HepG2 (cell line): ENCODE data around the gene LGALS1. TPM values are rescaled to one million over a fixed set of nuclear protein-coding genes. Genes with fewer than 3 reads are reported as not detected.

Experiments used
- ELF4 ChIP-seq: sonication (generic); formaldehyde crosslinking; IDR thresholded peaks from 2 replicates; pipeline ENCODE4 v1.5.0; 2020; ENCODE audit warnings: missing genetic modification reagents, mild to moderate bottlenecking, moderate library complexity, borderline replicate concordance
- IKZF1 ChIP-seq: fragments of 450-650 bp; IDR thresholded peaks from 2 replicates; pipeline ENCODE4 v1.7.1; 2016
- KMT2B ChIP-seq: IDR thresholded peaks from 2 replicates; pipeline ENCODE4 v1.6.1; 2016; ENCODE audit warnings: missing genetic modification reagents, missing compliant biosample characterization
- MTF1 ChIP-seq: sonication (generic); formaldehyde crosslinking; IDR thresholded peaks from 2 replicates; pipeline ENCODE4 v1.5.0; 2020; ENCODE audit warnings: missing genetic modification reagents
- NFYC ChIP-seq: IDR thresholded peaks from 2 replicates; pipeline ENCODE4 v1.6.1; 2016; ENCODE audit warnings: missing genetic modification reagents, missing compliant biosample characterization
- SYNCRIP ChIP-seq: fragments of 200-400 bp; formaldehyde crosslinking; IDR thresholded peaks from 2 replicates; pipeline ENCODE4 v1.6.1; 2018; ENCODE audit warnings: mild to moderate bottlenecking, low read depth, low read length; ENCODE audit not compliant: insufficient read depth
- ZFP36 ChIP-seq: fragments of 150-350 bp; IDR thresholded peaks from 2 replicates; pipeline ENCODE4 v1.6.1; 2018; ENCODE audit warnings: borderline replicate concordance, low read length, low read depth; ENCODE audit not compliant: partially characterized antibody
- ZFP36L2 ChIP-seq: sonication (generic); formaldehyde crosslinking; IDR thresholded peaks from 2 replicates; pipeline ENCODE4 v1.4.0; 2020; ENCODE audit warnings: missing genetic modification reagents
- ZNF160 ChIP-seq: sonication (generic); formaldehyde crosslinking; IDR thresholded peaks from 2 replicates; pipeline ENCODE4 v1.8.0; 2022; ENCODE audit warnings: mild to moderate bottlenecking, inconsistent platforms, missing genetic modification reagents
- ZNF547 ChIP-seq: sonication (generic); formaldehyde crosslinking; IDR thresholded peaks from 2 replicates; pipeline ENCODE4 v1.5.1; 2020; ENCODE audit warnings: mild to moderate bottlenecking, missing genetic modification reagents
- ZSCAN22 ChIP-seq: sonication (generic); formaldehyde crosslinking; IDR thresholded peaks from 2 replicates; pipeline ENCODE4 v1.4.0; 2020; ENCODE audit warnings: mild to moderate bottlenecking, missing genetic modification reagents
- ZSCAN29 ChIP-seq: sonication (generic); formaldehyde crosslinking; conservative IDR thresholded peaks from 2 replicates; pipeline ENCODE4 v1.4.0; 2020; ENCODE audit warnings: mild to moderate bottlenecking, missing genetic modification reagents
- ZZZ3 ChIP-seq: sonication (generic); formaldehyde crosslinking; IDR thresholded peaks from 2 replicates; pipeline ENCODE4 v1.4.0; 2020; ENCODE audit warnings: missing genetic modification reagents, mild to moderate bottlenecking, borderline replicate concordance
- polyA plus RNA-seq, 8 experiments: library from polyadenylated mRNA; depleted of rRNA in 3 of 8; stranded (reverse) in 7 of 8; unstranded in 1 of 8; fragments of >200 nt; fragmentation: Illumina TruSeq in 4 of 8; extraction: Trizol in 4 of 8; gene quantifications; 2 replicates each; pipeline versions ENCODE4 v1.2.1 to v1.2.3, GENCODE V29; 2011 to 2016; ENCODE audit warnings: low read depth in 4 of 8, missing spikeins in 1 of 8, mixed read lengths in 1 of 8; ENCODE audit not compliant: insufficient read depth in 1 of 8
- total RNA-seq, 5 experiments: library from RNA; depleted of rRNA; stranded (reverse); fragments of >200 nt; fragmentation: Illumina TruSeq; extraction: Trizol; gene quantifications; 2 replicates each; pipeline ENCODE4 v1.2.3, GENCODE V29; 2016; ENCODE audit warnings: low read depth in 1 of 5
- TF ChIP-seq, protein P1 (sequence below): sonication (generic); formaldehyde crosslinking; IDR thresholded peaks from 2 replicates; pipeline ENCODE4 v1.8.1; 2023; ENCODE audit warnings: mild to moderate bottlenecking, missing genetic modification reagents
- TF ChIP-seq, protein P2 (sequence below): sonication (generic); formaldehyde crosslinking; IDR thresholded peaks from 2 replicates; pipeline ENCODE4 v1.8.0; 2022; ENCODE audit warnings: missing genetic modification reagents, mild to moderate bottlenecking, borderline replicate concordance
- TF ChIP-seq, protein P3 (sequence below): sonication (generic); formaldehyde crosslinking; IDR thresholded peaks from 2 replicates; pipeline ENCODE4 v1.5.0; 2020; ENCODE audit warnings: mild to moderate bottlenecking, missing genetic modification reagents, borderline replicate concordance
- TF ChIP-seq, protein P4 (sequence below): fragments of 450-650 bp; IDR thresholded peaks from 2 replicates; pipeline ENCODE4 v1.6.1; 2017; ENCODE audit warnings: mild to moderate bottlenecking
- TF ChIP-seq, protein P5 (sequence below): sonication (generic); formaldehyde crosslinking; IDR thresholded peaks from 2 replicates; pipeline ENCODE4 v1.5.0; 2020; ENCODE audit warnings: mild to moderate bottlenecking, missing genetic modification reagents

LGALS1 gene
- total and polyA plus RNA-seq, 2 of the 13 experiments (the other 11 are each of a cell fraction or from before 2014, with no cell fraction given) = 103 to 858 TPM

DNA sequence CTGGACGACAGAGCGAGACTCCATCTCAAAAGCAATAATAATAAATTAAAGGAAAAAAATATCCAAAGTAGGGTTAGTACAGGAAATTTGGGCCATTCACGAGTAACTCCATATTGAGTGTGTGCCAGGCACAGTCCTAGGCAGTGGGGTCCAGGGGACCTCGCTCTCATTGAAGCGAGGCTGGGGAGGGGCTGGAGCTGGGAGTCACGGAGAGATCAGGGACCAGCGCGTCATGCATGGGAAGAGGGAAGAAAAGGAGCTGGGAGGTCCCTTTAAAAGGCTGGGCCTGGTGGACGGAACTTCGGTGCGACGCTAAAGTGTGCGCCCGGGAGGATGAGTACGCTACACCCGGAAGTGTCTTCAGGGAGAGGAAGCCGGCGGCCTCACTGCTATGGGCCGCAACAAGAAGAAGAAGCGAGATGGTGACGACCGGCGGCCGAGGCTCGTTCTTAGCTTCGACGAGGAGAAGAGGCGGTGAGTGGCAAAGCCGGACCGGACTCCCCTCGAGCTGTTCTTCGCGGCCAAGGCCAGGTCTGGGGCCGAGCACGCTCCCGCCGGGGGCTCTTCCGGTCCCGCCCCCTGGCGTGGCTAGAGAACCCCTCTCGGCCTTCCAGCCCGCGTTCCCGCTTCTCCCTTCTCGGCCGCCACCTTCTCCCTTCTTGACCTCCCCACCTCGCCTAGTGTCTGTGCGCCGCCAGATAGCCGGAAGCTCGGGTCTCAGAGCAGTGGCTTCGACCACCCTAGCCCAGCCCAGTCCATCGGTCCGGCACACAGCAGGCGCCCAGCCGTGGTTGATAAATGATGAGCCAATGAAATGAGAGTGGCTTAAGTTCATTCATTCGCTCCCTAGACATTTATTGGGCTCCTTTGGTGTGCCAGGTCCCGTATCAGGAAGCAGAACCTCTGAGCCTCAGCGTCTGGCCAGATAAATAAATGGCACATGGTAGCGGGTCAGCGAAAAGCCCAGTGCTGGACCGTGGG is 10.9 kb downstream of the LGALS1 start, which contains the start of gene NOL12 (continued):
- TF ChIP-seq, protein P1, sequence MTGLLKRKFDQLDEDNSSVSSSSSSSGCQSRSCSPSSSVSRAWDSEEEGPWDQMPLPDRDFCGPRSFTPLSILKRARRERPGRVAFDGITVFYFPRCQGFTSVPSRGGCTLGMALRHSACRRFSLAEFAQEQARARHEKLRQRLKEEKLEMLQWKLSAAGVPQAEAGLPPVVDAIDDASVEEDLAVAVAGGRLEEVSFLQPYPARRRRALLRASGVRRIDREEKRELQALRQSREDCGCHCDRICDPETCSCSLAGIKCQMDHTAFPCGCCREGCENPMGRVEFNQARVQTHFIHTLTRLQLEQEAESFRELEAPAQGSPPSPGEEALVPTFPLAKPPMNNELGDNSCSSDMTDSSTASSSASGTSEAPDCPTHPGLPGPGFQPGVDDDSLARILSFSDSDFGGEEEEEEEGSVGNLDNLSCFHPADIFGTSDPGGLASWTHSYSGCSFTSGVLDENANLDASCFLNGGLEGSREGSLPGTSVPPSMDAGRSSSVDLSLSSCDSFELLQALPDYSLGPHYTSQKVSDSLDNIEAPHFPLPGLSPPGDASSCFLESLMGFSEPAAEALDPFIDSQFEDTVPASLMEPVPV = peak; percentile 63; the same call in 1 of the 2 replicates
- TF ChIP-seq NFYC (no peak; the same call in 1 of the 2 replicates), ZSCAN22 (CRISPR knock-in tag) (no peak), MTF1 (CRISPR knock-in tag) (no peak), IKZF1 (no peak), ZNF160 (CRISPR knock-in tag) (no peak), ZFP36L2 (CRISPR knock-in tag) (no peak), ZFP36 (no peak), ZZZ3 (CRISPR knock-in tag) (no peak; the same call in 1 of the 2 replicates), ELF4 (peak; percentile 90; the same call in 1 of the 2 replicates), ZNF547 (CRISPR knock-in tag) (peak; percentile 82; the same call in 1 of the 2 replicates), ZSCAN29 (CRISPR knock-in tag) (0 out of 2 replicates have a peak, but pooled peaks have one; percentile 52), SYNCRIP (no peak), KMT2B (peak; percentile 78)
- TF ChIP-seq, protein P2, sequence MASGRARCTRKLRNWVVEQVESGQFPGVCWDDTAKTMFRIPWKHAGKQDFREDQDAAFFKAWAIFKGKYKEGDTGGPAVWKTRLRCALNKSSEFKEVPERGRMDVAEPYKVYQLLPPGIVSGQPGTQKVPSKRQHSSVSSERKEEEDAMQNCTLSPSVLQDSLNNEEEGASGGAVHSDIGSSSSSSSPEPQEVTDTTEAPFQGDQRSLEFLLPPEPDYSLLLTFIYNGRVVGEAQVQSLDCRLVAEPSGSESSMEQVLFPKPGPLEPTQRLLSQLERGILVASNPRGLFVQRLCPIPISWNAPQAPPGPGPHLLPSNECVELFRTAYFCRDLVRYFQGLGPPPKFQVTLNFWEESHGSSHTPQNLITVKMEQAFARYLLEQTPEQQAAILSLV (CRISPR knock-in tag) = peak; percentile 82; the same call in 1 of the 2 replicates
- TF ChIP-seq, protein P3, sequence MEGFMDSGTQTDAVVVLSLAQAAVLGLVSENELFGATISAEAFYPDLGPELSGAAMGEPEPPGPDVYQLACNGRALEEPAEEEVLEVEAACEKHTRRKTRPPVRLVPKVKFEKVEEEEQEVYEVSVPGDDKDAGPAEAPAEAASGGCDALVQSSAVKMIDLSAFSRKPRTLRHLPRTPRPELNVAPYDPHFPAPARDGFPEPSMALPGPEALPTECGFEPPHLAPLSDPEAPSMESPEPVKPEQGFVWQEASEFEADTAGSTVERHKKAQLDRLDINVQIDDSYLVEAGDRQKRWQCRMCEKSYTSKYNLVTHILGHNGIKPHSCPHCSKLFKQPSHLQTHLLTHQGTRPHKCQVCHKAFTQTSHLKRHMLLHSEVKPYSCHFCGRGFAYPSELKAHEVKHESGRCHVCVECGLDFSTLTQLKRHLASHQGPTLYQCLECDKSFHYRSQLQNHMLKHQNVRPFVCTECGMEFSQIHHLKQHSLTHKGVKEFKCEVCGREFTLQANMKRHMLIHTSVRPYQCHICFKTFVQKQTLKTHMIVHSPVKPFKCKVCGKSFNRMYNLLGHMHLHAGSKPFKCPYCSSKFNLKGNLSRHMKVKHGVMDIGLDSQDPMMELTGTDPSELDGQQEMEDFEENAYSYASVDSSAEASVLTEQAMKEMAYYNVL (CRISPR knock-in tag) = 0 out of 2 replicates have a peak, but pooled peaks have one; percentile 19
- TF ChIP-seq, protein P4, sequence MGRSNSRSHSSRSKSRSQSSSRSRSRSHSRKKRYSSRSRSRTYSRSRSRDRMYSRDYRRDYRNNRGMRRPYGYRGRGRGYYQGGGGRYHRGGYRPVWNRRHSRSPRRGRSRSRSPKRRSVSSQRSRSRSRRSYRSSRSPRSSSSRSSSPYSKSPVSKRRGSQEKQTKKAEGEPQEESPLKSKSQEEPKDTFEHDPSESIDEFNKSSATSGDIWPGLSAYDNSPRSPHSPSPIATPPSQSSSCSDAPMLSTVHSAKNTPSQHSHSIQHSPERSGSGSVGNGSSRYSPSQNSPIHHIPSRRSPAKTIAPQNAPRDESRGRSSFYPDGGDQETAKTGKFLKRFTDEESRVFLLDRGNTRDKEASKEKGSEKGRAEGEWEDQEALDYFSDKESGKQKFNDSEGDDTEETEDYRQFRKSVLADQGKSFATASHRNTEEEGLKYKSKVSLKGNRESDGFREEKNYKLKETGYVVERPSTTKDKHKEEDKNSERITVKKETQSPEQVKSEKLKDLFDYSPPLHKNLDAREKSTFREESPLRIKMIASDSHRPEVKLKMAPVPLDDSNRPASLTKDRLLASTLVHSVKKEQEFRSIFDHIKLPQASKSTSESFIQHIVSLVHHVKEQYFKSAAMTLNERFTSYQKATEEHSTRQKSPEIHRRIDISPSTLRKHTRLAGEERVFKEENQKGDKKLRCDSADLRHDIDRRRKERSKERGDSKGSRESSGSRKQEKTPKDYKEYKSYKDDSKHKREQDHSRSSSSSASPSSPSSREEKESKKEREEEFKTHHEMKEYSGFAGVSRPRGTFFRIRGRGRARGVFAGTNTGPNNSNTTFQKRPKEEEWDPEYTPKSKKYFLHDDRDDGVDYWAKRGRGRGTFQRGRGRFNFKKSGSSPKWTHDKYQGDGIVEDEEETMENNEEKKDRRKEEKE = no peak
- TF ChIP-seq, protein P5, sequence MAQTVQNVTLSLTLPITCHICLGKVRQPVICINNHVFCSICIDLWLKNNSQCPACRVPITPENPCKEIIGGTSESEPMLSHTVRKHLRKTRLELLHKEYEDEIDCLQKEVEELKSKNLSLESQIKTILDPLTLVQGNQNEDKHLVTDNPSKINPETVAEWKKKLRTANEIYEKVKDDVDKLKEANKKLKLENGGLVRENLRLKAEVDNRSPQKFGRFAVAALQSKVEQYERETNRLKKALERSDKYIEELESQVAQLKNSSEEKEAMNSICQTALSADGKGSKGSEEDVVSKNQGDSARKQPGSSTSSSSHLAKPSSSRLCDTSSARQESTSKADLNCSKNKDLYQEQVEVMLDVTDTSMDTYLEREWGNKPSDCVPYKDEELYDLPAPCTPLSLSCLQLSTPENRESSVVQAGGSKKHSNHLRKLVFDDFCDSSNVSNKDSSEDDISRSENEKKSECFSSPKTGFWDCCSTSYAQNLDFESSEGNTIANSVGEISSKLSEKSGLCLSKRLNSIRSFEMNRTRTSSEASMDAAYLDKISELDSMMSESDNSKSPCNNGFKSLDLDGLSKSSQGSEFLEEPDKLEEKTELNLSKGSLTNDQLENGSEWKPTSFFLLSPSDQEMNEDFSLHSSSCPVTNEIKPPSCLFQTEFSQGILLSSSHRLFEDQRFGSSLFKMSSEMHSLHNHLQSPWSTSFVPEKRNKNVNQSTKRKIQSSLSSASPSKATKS = no peak
